GM18907 (cell line): ENCODE results near the gene SELENOF.

Experiments
- ATAC-seq: cut with Tn5 transposase; IDR thresholded peaks from one replicate; pipeline ENCODE4 v1.9.1; 2021; ENCODE audit warnings: mild to moderate bottlenecking, moderate library complexity; ENCODE audit not compliant: unreplicated experiment

Gene SELENOF

DNA sequence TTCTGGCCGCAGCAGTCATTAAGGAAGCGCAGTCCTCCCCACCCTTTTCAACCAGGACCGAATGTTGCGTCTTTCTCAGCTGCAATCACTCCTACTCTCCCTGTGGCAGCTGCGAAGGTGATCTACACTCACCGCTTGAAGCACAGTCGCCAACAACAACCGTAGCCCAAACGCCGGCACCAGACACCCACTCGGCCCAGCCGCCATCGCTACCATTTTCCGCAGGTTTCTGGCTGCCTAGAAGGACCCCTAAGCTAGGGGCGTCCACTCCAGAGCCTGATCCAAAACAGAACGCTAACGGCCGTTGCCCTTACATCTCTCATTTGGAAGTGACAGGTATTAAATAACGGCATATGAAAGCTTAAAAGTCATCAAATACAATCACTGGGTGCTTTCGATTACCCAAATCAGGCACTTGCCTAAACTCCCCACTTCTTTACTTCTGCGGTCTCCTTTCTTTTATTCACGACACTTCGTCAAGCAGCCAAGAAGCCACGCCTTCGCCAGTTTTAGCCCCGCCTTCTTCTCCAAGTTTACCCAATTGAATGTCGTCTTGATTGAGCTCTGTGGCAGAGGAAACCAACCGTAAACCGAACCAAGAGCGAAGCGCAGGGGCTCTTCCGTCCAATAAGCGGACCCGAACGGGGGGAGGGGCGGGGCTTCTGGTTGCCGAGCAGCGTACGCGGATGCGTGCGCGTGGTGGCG lies at the start of gene SELENOF:
SELENOF (minus strand) TSS at position 231 of the 705 bp plus-strand sequence; CDS start at position 216, 15 bp downstream.
- peak; percentile 88 for ATAC-seq

DNA sequence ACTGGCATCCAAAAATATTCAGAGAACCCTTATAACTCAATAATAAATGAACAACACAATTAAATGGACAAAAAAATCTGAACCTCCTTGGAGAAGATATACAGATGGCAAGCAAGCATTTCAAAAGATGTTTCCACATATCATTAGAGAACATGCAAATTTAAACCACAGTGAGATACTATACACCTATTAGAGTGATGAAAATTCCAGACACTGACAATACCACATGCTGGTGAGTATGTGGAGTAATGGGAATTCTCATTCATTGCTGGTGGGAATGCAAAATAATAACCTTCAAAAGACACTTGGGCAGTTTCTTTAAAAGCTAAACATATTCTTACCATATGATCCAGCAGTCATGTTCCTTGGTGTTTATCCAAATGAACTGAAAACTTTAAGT lies 46.6 kb upstream of the SELENOF start:
- no peak for ATAC-seq

DNA sequence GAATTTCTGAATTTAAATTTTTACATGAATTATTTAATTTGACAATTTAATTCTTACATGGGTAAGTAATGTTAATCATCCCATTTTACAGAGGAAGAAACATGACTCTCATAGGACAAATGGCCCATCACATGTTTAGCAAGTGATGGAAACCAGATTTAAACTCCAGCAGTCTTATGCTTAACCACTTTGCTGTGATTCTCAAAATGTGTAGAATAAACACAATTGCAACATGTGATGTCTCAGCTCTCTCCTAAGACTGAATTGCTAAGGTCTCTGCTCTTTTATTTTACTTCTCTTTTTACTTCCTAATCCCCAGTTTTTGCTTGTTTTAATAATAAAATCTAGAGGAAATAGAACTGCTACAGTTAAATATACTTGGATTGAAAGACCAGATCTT lies 43.3 kb upstream of the SELENOF start:
- ATAC-seq: no peak

DNA sequence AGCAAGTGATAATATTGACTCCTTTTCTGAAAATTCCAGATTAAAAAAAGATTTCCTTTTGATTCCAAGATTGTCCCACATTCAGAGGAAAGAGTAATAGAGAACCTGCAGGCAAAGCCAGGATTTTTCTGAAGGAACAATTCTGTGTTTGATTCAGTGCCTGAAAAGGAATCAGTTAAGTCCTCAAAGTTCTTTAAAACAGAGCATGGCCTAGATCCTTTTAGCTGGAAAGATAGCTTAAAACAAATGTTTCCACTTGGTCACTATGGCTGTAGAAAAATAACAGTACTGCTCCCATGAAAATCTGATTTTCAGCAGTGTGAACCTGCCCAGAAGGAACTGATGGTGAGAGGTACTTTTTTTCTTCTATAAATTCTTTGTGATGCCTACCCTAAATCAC lies 42.3 kb upstream of the SELENOF start:
- ATAC-seq: no peak

DNA sequence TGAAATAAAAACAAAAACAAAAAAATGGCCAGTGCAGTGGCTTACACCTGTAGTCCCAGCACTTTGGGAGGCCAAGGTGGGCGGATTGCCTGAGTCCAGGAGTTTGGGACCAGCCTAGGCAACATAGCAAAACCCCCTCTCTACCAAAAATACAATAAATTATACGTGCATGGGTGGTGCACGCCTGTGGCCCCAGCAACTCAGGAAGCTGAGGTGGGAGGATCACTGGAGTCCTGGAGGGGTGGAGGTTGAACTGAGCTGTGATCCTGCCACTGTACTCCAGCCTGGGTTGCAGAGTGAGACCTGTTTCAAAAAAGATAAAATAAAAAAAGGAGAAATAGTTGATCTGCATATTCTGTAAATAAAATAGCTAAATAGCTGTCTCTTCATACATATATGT lies 41.8 kb upstream of the SELENOF start:
- no peak for ATAC-seq

DNA sequence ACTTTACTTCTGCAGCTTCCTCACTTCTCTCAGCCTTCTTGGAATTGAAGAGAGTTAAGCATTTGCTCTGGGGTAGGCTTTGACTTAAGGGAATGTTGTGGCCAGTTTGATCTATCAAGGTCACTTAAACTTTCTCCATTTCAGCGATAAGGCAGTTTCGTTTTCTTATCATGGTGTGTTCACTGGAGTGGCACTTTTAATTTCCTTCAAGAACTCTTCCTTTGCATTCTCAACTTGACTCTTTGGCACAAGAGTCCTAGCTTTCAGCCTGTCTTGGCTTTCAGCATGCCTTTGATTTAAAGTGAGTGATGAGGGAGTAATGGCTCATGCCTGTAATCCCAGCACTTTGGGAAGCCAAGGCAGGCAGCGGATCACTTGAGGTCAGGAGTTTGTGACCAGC lies 39.2 kb upstream of the SELENOF start:
- ATAC-seq: no peak

DNA sequence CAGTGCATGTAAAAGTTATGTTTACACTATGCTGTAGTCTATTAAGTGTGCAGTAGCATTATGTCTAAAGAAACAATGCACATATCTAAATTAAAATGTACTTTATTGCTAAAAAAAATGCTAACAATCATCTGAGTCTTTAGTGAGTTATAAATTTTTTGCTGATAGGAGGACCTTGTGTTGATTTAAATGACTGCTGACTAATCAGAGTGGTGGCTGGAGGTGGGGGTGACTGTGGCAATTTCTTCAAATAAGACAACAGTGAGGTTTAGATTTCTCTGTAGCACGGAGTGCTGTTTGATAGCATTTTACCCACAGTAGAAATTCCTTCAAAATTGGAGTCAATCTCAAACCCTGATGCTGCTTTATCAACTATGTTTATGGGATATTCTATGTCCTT lies 37.5 kb upstream of the SELENOF start:
- no peak for ATAC-seq

DNA sequence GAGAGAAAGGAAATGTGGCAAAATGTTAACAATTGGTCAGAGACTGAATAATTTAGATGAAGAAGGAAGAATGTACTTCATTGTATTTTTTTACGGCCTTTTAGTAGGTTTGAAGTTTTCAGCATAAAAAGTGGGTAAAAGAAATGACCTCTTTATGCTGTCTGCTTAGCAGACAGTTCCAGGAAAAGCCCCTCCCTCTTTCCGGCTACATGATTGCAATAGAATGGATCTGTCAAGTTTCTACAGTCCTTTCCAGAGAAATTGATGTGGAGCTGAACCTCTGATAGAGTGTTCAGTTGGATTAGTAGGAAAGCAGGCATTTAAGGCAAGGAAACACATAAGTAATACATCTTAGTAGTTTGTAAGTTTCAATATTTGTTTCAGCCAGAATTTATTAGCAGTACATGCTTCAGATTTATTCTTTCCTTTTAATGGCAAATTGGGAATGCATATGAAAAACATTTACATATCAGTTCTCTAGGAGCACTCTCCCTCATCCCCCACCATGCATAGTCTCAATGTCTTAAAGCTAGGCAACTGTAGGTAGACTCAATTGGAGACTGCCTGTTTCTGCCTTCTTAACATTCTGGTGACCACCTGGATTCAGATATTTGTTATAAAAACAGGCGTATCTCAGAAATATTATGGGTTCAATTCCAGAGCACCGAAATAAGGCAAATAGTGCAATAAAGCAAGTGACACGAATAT lies 36.9 kb upstream of the SELENOF start:
- ATAC-seq: no peak

DNA sequence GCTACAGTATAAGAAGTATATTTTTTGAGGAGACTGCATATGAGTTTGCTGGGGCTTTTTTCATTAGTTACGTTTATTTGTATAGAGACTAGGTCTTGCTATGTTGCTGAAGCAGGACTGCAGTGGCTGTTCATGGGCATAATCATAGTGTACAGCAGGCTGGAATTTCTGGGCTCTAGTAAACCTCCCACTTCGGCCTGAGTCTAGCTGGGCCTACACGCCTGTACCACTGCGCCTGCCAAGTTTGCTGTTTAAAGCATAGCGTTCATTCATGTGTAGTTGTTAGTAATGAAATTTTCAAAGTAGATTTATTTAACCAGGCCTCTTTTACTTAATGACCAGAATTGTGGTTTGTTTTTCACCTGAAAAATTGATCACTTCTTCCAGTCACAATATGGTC lies 34.3 kb upstream of the SELENOF start:
- no peak for ATAC-seq

DNA sequence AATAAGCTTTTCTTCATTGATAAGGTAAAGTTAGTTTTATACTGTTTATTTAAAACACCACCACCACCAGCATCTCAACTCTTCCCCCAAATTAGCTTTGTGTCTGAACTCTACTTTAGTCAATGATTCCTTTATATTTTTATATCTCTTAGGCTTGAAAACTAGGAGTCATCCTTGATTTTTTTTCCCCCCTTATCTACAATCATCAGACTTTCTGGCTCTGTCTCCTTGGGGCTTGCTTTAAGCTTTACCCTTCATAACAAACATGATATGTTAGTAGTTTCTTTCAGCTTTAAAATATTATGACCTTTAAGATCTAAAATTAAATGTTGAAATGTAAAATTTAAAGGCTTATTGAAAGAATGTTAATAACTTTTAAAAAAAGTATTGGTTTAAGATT lies 28.8 kb upstream of the SELENOF start:
- ATAC-seq: no peak

DNA sequence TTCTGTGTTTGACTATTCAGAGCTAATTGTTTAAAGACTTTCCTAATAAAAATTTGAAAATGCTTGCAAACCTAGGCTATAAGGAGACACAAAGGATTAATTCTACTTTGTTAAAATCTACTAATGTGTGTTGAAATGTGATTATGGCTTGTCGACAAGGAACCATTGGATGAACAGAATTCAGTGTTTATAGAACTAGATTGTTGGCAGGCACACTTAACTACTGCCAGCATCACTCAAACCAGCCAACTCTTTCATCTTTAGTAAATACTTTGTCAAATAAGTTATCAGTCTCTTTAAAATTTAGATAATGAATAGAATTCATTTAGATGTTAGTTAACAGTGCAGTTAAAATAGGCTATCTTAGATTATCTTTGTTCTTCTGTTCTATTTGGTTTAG lies 28.1 kb upstream of the SELENOF start:
- no peak for ATAC-seq

DNA sequence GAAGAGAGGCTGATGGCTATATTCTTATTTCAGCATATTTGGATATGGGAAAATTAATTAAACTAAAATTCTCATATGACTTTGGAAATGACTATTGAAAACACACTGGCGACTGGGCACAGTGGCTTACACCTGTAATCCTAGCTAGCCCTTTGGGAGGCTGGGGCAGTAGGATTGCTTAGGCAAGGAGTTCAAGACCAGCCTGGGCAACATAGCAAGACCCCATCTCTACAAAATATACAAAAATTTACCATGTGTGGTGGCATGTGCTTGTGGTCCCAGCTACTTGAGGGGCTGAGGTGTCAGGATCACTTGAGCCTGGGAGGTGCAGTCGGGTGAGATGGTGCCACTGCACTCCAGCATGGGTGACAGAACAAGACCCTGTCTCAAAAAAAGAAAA lies 26.7 kb upstream of the SELENOF start:
- no peak for ATAC-seq

DNA sequence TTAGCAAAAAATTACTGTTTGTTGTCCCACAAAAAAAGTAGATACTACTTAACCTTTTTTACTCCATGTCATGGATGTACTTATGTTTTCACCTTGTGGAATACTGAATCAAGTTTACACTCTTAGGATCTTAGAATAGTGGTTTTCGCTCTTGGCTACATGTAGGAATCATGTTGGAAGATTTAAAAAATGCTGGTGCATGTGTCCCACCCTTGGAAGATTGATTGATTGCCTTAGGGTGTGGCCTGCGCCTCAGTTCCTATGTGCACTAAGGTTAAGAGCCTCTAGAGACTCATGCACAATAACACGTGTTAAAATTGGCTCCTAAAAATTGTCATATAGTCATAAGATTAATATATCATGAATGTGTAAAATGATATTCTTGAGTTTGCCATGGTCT lies 25.5 kb upstream of the SELENOF start:
- ATAC-seq: no peak

DNA sequence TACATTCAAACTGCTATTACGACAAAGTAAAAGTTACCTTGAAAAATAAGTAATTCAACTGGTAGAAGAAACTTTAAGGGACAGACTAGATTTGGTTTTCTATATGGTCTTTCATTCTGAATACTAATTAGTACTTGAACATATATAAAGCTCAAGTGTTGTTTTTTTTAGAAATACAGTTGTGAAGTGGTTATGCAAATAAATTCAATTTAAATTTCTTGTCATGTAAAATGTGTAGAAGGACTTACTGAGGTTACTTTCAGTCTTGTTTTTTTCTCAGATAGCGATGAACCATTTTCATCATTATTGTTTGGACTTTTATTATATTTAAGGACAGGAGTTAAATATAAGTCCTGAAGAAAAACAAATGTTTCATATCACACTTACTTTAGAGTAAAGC lies 24.9 kb upstream of the SELENOF start:
- no peak for ATAC-seq

DNA sequence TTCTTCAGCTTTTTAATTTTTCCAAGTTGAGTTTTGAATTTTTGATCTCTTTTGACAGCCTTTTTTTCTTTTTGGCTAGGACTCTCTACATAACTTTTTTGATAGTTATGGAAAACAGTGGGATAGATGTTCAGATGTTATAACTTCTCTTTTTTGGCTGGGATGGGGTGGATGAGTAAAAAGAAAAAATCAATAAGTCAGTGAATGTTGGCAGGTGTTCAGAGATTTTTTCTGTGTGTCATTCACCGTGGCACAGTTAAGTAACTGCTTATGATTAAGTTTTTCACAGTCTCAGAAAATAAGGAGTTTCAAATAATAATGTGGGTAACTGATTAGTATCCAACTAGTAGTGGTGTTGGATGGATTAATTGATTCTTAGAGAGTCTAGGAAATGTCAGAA lies 24.5 kb upstream of the SELENOF start:
- no peak for ATAC-seq

DNA sequence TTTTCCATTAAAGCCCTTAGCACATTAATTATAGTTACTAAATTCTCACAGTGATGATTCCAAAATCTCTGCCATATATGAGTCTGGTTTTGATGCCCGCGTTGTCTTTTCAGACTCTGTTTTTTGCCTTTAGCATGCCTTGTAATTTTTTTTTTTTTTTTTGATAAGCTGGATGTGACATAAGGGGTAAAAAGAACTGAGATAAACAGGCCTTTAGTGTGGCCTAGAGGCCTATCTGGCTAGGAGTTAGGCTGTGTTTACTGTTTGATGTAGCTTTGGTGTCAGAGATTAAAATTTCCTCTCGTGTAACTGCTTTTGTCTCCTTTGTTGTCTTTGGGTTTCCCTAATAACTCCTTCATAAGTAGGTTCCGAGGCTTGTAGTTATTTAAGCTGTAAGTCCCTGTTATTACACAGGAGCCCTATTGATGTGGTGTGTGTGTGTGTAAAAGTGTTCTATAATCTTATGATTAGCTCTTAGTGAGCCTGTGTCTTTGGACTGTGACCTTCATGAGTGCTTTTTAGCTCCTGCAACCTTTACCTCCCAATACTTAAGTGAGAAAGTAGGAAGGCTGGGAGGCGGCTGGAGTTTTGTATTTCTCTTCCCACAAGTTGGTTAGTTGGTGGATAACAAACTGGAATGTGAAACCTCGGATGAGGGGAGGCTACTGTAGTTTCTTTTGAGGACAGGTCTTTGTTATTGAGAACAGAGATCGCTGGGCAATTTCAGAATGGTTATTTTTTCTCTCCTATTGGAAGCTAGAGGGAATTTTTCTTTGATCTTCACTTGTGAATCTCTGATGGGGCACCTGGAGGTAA lies 19.8 kb upstream of the SELENOF start:
- no peak for ATAC-seq

DNA sequence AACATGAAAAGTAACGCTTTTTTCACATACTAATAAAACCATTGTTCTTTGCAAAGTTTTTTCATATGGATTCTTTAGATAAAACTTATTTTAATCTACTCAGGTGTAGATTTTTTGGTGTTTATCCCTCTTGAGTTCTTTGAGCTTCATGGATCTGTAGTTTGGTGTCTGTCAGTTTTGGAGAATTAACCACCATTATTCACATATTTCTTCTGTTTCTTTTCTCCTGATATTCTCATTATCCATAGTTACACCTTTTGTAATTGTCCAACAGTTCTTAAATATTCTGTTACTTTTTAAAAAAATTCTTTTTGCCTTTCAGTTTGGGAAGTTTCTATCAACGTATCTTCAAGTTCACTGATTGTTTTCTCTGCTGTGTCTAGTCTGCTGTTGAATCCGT lies 19.1 kb upstream of the SELENOF start:
- no peak for ATAC-seq

DNA sequence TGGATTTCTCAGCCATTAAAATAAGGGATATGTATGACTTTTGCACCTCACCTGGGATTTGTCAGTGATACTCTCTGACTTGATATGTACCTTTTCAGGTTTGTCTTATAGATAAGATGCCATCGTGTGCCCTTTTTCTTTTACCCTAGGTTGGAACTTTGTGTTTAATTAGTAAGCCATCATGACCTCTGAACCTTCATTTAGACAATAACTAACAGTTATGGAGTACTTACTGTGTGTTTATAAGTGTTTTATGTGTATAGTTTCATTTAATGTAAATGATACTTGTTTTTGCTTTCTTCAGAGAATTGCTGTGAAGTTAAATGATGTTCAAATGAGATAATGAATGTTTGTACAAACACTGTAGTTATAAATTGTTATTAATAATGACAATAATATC lies 14.9 kb upstream of the SELENOF start:
- no peak for ATAC-seq

DNA sequence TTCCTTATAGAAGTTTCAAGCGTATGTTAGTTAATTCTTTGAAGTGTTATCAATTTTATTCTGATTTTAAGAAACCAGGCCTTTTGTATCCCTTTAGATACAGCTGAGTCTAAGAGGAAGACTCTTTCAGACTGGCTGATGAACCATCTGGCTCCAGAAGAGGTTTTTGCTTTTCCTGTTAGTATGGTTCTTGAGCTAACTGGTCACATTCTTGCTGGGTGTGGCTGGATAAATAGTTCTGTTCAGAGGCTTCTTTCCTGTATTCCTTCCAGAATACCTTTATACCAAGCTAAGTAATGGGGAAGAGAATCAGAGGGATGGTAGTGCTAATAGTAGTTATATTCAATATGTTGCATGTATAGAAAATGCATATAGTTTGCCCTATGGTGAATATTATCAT lies 13.0 kb upstream of the SELENOF start:
- no peak for ATAC-seq

DNA sequence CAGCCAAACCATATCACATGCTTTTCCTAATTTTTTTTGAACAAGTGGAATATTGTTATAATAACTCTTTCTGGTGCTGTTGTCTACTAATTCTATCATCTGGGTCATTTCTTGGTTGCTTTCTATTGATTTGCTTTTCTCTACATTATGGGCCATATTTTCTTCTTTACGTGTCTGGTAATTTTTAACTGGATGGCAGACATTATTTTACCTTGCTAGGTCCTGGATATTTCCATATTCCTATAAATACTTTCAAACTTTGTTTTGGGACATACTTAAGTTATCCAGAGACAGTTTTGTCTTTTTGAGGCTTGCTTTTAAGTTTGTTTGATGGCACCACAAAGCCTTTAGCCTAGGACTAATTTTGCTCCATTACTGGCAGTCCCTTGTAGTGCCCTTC lies 11.8 kb upstream of the SELENOF start:
- no peak for ATAC-seq

DNA sequence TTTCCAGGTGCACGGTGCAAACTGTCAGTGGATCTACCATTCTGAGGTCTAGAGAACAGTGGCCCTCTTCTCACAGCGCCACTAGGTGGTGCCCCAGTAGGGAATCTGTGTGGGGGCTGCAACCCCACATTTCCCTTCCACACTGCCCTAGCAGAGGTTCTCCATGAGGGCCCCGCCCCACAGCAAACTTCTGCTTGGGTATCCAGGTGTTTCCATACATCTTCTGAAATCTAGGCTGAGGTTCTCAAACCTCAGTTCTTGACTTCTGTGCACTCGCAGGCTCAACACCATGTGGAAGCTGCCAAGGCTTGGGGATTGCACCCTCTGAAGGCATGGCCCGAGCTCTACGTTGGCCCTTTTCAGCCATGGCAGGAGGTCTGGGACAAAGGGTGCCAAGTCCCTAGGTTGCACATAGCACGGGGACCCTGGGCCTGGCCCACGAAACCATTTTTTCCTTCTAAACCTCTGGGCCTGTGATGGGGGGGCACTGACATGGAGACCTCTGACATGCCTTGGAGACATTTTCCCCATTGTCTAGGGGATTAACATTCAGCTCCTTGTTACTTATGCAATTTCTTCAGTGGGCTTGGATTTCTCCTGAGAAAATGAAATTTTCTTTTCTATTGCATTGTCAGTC lies 10.5 kb upstream of the SELENOF start:
- ATAC-seq: no peak
